Endothelial cell of umbilical vein (primary cell): ENCODE results near the gene RAD9A. TPM values are rescaled to one million over a fixed set of nuclear protein-coding genes. Genes with fewer than 3 reads are reported as not detected.

ENCODE experiments used
- BruUV-seq: library from RNA; stranded (reverse); fragments of 400-500 nt; replicated peaks from 2 replicates; lab custom pipeline; 2021; lab: Mats Ljungman, UMichigan
- CTCF ChIA-PET: fragments of 300-600, 350-600 bp; sonication (Branson Sonifier 250); formaldehyde crosslinking; loops from one replicate; lab custom pipeline; 2021; ENCODE audit warnings: antibody characterized with exemption, inconsistent platforms; lab: Charles Lee
- POLR2A ChIA-PET: fragments of 300-600, 350-600 bp; sonication (Branson Sonifier 250); formaldehyde crosslinking; loops from one replicate; lab custom pipeline; 2021; ENCODE audit warnings: antibody characterized with exemption, inconsistent platforms; lab: Charles Lee
- DNase-seq: peaks from one replicate; pipeline ENCODE4 v3.0.0-alpha.2; 2011; ENCODE audit warnings: low read depth, low spot score
- FAIRE-seq: peaks from 2 replicates; lab custom pipeline; 2011; peaks lifted over from hg19 to GRCh38; lab: Jason Lieb, UNC
- H2AFZ ChIP-seq: 2 replicates; pipeline ENCODE4 v1.6.0; 2012; ENCODE audit warnings: low read depth, low read length, control low read depth, inconsistent platforms
- H3K27ac ChIP-seq: 2 replicates; pipeline ENCODE4 v1.5.1; 2011; ENCODE audit warnings: low read depth, mild to moderate bottlenecking, control low read depth, low read length, moderate library complexity; ENCODE audit not compliant: insufficient read depth
- H3K27me3 ChIP-seq, 2 experiments: 2 replicates each; pipeline versions ENCODE4 v1.6.0 to v1.6.1; 2011; ENCODE audit warnings: low read length in 2 of 2, mixed read lengths in 1 of 2; ENCODE audit not compliant: control insufficient read depth in 2 of 2, insufficient read depth in 2 of 2
- H3K36me3 ChIP-seq, 2 experiments: 2 replicates in 1 of 2; 3 replicates in 1 of 2; pipeline ENCODE4 v1.5.1; 2011; ENCODE audit warnings: low read length in 2 of 2, mild to moderate bottlenecking in 1 of 2, moderate library complexity in 1 of 2; ENCODE audit not compliant: control insufficient read depth in 2 of 2, insufficient read depth in 2 of 2; ENCODE audit errors: extremely low read depth in 1 of 2
- H3K4me1 ChIP-seq: 3 replicates; pipeline ENCODE4 v1.5.1; 2011; ENCODE audit warnings: mild to moderate bottlenecking, low read length; ENCODE audit not compliant: control insufficient read depth, insufficient read depth; ENCODE audit errors: extremely low read depth
- H3K4me2 ChIP-seq: 2 replicates; pipeline ENCODE4 v1.6.1; 2011; ENCODE audit warnings: low read length, control low read depth, mixed read lengths; ENCODE audit not compliant: insufficient read depth
- H3K4me3 ChIP-seq, 3 experiments: fragments of 200-600 bp in 1 of 3; sonication (generic), shearing (Covaris generic) in 1 of 3; replicated peaks in 1 of 3; 2 replicates each; pipeline ENCODE4 v1.5.1; 2011 to 2016; ENCODE audit warnings: control low read depth in 3 of 3, low read length in 3 of 3, mild to moderate bottlenecking in 2 of 3, inconsistent platforms in 1 of 3, low read depth in 1 of 3, moderate library complexity in 1 of 3; ENCODE audit not compliant: insufficient read depth in 1 of 3
- H3K79me2 ChIP-seq: 2 replicates; pipeline ENCODE4 v1.6.0; 2012; ENCODE audit warnings: low read length, inconsistent platforms; ENCODE audit not compliant: control insufficient read depth, insufficient read depth
- H3K9ac ChIP-seq: replicated peaks from 2 replicates; pipeline ENCODE3; 2011; ENCODE audit warnings: low read length, control low read depth; ENCODE audit not compliant: insufficient read depth; ENCODE audit errors: extremely low read depth
- H3K9me1 ChIP-seq: replicated peaks from 3 replicates; pipeline ENCODE4 v1.6.0; 2011; ENCODE audit warnings: mild to moderate bottlenecking, low read length; ENCODE audit not compliant: control insufficient read depth, insufficient read depth; ENCODE audit errors: extremely low read depth
- H3K9me3 ChIP-seq: replicated peaks from 2 replicates; pipeline ENCODE4 v1.5.1; 2012; ENCODE audit warnings: low read length, inconsistent platforms; ENCODE audit not compliant: control insufficient read depth, insufficient read depth
- H4K20me1 ChIP-seq: replicated peaks from 2 replicates; pipeline ENCODE3; 2011; ENCODE audit warnings: mild to moderate bottlenecking, low read length; ENCODE audit not compliant: control insufficient read depth, insufficient read depth; ENCODE audit errors: extremely low read depth
- EZH2 ChIP-seq: IDR thresholded peaks from 2 replicates; pipeline ENCODE4 v1.6.1; 2012; ENCODE audit warnings: borderline replicate concordance, low read depth, mild to moderate bottlenecking, moderate library complexity, low read length, inconsistent platforms; ENCODE audit not compliant: severe bottlenecking
- FOS ChIP-seq: IDR thresholded peaks from 2 replicates; pipeline ENCODE4 v1.6.1; 2011; ENCODE audit warnings: mild to moderate bottlenecking, low read length, moderate library complexity, borderline replicate concordance; ENCODE audit not compliant: insufficient read depth
- GATA2 ChIP-seq: IDR thresholded peaks from 2 replicates; pipeline ENCODE4 v1.7.0; 2011; ENCODE audit warnings: low read depth, mild to moderate bottlenecking, moderate library complexity, mixed read lengths, low read length; ENCODE audit not compliant: insufficient read length, insufficient read depth
- JUN ChIP-seq: IDR thresholded peaks from 2 replicates; pipeline ENCODE4 v1.6.1; 2011; ENCODE audit warnings: borderline replicate concordance, low read depth; ENCODE audit not compliant: insufficient read length, insufficient read depth
- MYC ChIP-seq: IDR thresholded peaks from one replicate; pipeline ENCODE4 v1.6.1; 2011; ENCODE audit warnings: mild to moderate bottlenecking, low read depth, low read length
- POLR2A ChIP-seq: IDR thresholded peaks from 2 replicates; pipeline ENCODE4 v1.6.1; 2012; ENCODE audit warnings: low read depth, mild to moderate bottlenecking, control low read depth, low read length
- POLR2AphosphoS5 ChIP-seq: IDR thresholded peaks from 2 replicates; pipeline ENCODE4 v1.6.1; 2012; ENCODE audit warnings: low read depth, mild to moderate bottlenecking, control low read depth, low read length, moderate library complexity; ENCODE audit not compliant: insufficient read depth
- dilution Hi-C: fragments of 300-500 bp; cut with MboI; formaldehyde crosslinking; loops from one replicate; pipeline ENCODE4 v1.15.0; 2019; ENCODE audit warnings: low sequenced_read_pairs; ENCODE audit not compliant: extremely low pct_ligation_motif_present
- intact Hi-C: fragments of 100-400 bp; cut with micrococcal nuclease; formaldehyde crosslinking; loops from one replicate; pipeline ENCODE4 v1.10.0; 2022
- polyA plus RNA-seq, 4 experiments: library from polyadenylated mRNA; depleted of rRNA in 3 of 4; stranded (reverse) in 3 of 4; unstranded in 1 of 4; fragments of >200 nt; gene quantifications; 2 replicates each; pipeline versions ENCODE4 v1.2.1 to v1.2.3, GENCODE V29; 2011 to 2012; ENCODE audit warnings: missing spikeins in 1 of 4
- total RNA-seq: library from RNA; stranded (reverse); gene quantifications from 2 replicates; pipeline ENCODE4 v1.2.3, GENCODE V29; 2021
- TF ChIP-seq, protein P1 (sequence below), 2 donors: IDR thresholded peaks; 1 replicate in 1 of 2; 2 replicates in 1 of 2; pipeline ENCODE4 v1.5.1; 2011; ENCODE audit warnings: low read length in 2 of 2, mild to moderate bottlenecking in 2 of 2, moderate library complexity in 2 of 2, control low read depth in 1 of 2, inconsistent platforms in 1 of 2, low read depth in 1 of 2; ENCODE audit not compliant: insufficient read depth in 1 of 2; ENCODE audit errors: extremely low read depth in 1 of 2
- TF ChIP-seq, protein P2 (sequence below): IDR thresholded peaks from 2 replicates; pipeline ENCODE4 v1.6.1; 2011; ENCODE audit not compliant: insufficient read depth, insufficient read length

Gene RAD9A
- total and polyA plus RNA-seq, 2 donors (not counting 3 experiments of a cell fraction or from before 2014, with no cell fraction given) = 18.4 to 22.2 TPM

DNA sequence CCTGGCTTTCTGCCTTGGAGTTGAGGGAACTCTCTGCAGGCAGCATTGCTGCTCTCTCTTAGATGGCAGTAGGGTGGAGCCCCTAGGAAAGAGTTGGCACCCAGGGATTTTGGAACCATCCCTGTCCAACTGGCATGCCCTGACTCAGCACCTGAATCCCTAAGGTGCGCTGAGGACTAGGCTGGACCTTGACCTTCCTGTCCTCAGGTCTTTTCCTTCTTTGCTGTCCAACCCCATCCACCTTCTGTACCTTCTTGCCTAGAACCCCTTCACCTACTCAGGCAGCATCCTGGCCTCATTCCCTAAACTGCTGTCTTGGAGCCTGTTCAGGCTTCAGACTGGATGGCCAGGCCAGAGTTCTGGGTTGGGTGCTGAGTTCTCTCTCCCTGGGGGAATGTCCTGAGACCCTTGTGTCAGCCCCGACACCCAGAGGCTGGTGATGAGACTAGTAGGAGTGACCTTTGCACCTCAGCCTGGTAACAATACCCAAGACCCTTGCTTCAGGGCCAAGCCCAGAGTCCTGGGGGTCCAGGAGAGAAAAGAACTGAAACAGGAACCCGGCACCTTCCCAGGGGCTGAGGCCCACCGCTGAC is 35.9 kb upstream of the RAD9A start:
- CTCF ChIA-PET = interaction anchor here (0.6 to 15.0 kb wide), 4 partner anchors 10 to 66 kb away, joined by 3 to 1051 read pairs (median 10); partner anchors contain the start of genes ANKRD13D, CLCF1 and PPP1CA
- intact Hi-C loops = no loop called here
- dilution Hi-C loops = no loop called here
- Histone ChIP-seq H3K9ac (no peak overlapping the region), H2AFZ (no peak overlapping the region), H3K4me1 (peaks cover 47% of the 10 kb centered on the region), H3K4me2 (no peak overlapping the region), H3K4me3 (no peak overlapping the region), H3K36me3 (no peaks in the 10 kb centered on the region), H3K9me1 (no peaks in the 10 kb centered on the region), H3K9me3 (no peaks in the 10 kb centered on the region), H3K27me3 (no peaks in the 10 kb centered on the region), H4K20me1 (no peaks in the 10 kb centered on the region), H3K79me2 (peaks cover 4% of the 10 kb centered on the region), H3K27ac (peak overlapping the region; percentile 78)
- TF ChIP-seq POLR2A (no peak), POLR2AphosphoS5 (no peak), FOS (no peak), GATA2 (no peak), MYC (no peak), JUN (no peak), EZH2 (no peak)
- TF ChIP-seq, protein P1, sequence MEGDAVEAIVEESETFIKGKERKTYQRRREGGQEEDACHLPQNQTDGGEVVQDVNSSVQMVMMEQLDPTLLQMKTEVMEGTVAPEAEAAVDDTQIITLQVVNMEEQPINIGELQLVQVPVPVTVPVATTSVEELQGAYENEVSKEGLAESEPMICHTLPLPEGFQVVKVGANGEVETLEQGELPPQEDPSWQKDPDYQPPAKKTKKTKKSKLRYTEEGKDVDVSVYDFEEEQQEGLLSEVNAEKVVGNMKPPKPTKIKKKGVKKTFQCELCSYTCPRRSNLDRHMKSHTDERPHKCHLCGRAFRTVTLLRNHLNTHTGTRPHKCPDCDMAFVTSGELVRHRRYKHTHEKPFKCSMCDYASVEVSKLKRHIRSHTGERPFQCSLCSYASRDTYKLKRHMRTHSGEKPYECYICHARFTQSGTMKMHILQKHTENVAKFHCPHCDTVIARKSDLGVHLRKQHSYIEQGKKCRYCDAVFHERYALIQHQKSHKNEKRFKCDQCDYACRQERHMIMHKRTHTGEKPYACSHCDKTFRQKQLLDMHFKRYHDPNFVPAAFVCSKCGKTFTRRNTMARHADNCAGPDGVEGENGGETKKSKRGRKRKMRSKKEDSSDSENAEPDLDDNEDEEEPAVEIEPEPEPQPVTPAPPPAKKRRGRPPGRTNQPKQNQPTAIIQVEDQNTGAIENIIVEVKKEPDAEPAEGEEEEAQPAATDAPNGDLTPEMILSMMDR (IDR thresholded peaks at IDR 0.05; ENCODE audit: extremely low read depth in 1 of 2, insufficient read depth in 1 of 2, low read depth in 1 of 2, low read length in 2 of 2) = no peak
- TF ChIP-seq, protein P2, sequence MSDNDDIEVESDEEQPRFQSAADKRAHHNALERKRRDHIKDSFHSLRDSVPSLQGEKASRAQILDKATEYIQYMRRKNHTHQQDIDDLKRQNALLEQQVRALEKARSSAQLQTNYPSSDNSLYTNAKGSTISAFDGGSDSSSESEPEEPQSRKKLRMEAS = no peak
- BruUV-seq = no TSS peak
- FAIRE-seq (no peak), DNase-seq (no peak)
- POLR2A ChIA-PET = interaction anchor here (1.1 kb wide), 1 partner anchor 18 kb away, joined by 3 read pairs; the partner anchor contains the start of gene CLCF1
